OCI-LY1 (cell line): ENCODE results near the gene CILP2.

Source experiments
- H2AFZ ChIP-seq: fragments of 200-600 bp; sonication (generic), shearing (Covaris generic); 2 replicates; pipeline ENCODE4 v1.6.0; 2014; ENCODE audit warnings: antibody characterized with exemption, mild to moderate bottlenecking, low read length
- H3F3A ChIP-seq: fragments of 200-600 bp; sonication (generic), shearing (Covaris generic); 2 replicates; pipeline ENCODE4 v1.6.0; 2014; ENCODE audit warnings: mild to moderate bottlenecking, antibody characterized with exemption, low read length, moderate library complexity; ENCODE audit not compliant: insufficient read depth
- H3K27ac ChIP-seq: fragments of 200-600 bp; sonication (generic); 2 replicates; pipeline ENCODE4 v1.5.1; 2014; ENCODE audit warnings: low read length, mixed run types, mild to moderate bottlenecking, low read depth; ENCODE audit not compliant: poor library complexity, severe bottlenecking
- H3K27me3 ChIP-seq: fragments of 200-600 bp; sonication (generic); 2 replicates; pipeline ENCODE4 v1.6.0; 2014; ENCODE audit warnings: antibody characterized with exemption, mild to moderate bottlenecking, low read length, moderate library complexity; ENCODE audit not compliant: insufficient read depth
- H3K36me3 ChIP-seq: fragments of 200-600 bp; sonication (generic); 2 replicates; pipeline ENCODE4 v1.6.1; 2014; ENCODE audit warnings: mild to moderate bottlenecking, antibody characterized with exemption, low read length, moderate library complexity, mixed read lengths; ENCODE audit not compliant: insufficient read depth
- H3K4me1 ChIP-seq: fragments of 200-600 bp; sonication (generic); 2 replicates; pipeline ENCODE4 v1.5.1; 2014; ENCODE audit warnings: mild to moderate bottlenecking, low read length, moderate library complexity; ENCODE audit not compliant: insufficient read depth, severe bottlenecking
- H3K4me2 ChIP-seq: fragments of 200-600 bp; sonication (generic), shearing (Covaris generic); 2 replicates; pipeline ENCODE4 v1.6.1; 2014; ENCODE audit warnings: low read length
- H3K4me3 ChIP-seq: fragments of 200-600 bp; sonication (generic); 2 replicates; pipeline ENCODE4 v1.5.1; 2014; ENCODE audit warnings: low read length, low read depth, mild to moderate bottlenecking, mixed read lengths; ENCODE audit not compliant: poor library complexity, severe bottlenecking
- H3K79me2 ChIP-seq: fragments of 200-600 bp; shearing (Covaris generic); 2 replicates; pipeline ENCODE4 v1.6.1; 2016; ENCODE audit warnings: mixed run types, low read length, mixed read lengths; ENCODE audit not compliant: insufficient read depth
- H3K9ac ChIP-seq: fragments of 200-600 bp; sonication (generic), shearing (Covaris generic); 2 replicates; pipeline ENCODE4 v1.6.1; 2014; ENCODE audit warnings: mild to moderate bottlenecking, low read length, mixed read lengths
- H3K9me2 ChIP-seq: fragments of 200-600 bp; sonication (generic), shearing (Covaris generic); 2 replicates; pipeline ENCODE4 v1.6.1; 2014; ENCODE audit warnings: low read depth, mild to moderate bottlenecking, low read length, mixed read lengths
- H3K9me3 ChIP-seq: fragments of 200-600 bp; shearing (Covaris generic); 2 replicates; pipeline ENCODE4 v1.6.1; 2014; ENCODE audit warnings: low read length, mixed read lengths
- H4K20me1 ChIP-seq: fragments of 200-600 bp; sonication (generic), shearing (Covaris generic); 2 replicates; pipeline ENCODE4 v1.6.0; 2016; ENCODE audit warnings: mild to moderate bottlenecking, low read length; ENCODE audit not compliant: insufficient read depth
- EZH2 ChIP-seq: fragments of 200-600 bp; sonication (generic), shearing (Covaris generic); IDR thresholded peaks from 2 replicates; pipeline ENCODE4 v1.8.0; 2017; ENCODE audit warnings: borderline replicate concordance, mixed run types, mild to moderate bottlenecking, antibody characterized with exemption, low read length, moderate library complexity, mixed read lengths
- TF ChIP-seq, protein P1 (sequence below): fragments of 200-600 bp; sonication (generic), shearing (Covaris generic); IDR thresholded peaks from 2 replicates; pipeline ENCODE4 v1.5.1; 2017; ENCODE audit warnings: mild to moderate bottlenecking, antibody characterized with exemption, low read length, moderate library complexity, mixed read lengths

CILP2 gene

DNA sequence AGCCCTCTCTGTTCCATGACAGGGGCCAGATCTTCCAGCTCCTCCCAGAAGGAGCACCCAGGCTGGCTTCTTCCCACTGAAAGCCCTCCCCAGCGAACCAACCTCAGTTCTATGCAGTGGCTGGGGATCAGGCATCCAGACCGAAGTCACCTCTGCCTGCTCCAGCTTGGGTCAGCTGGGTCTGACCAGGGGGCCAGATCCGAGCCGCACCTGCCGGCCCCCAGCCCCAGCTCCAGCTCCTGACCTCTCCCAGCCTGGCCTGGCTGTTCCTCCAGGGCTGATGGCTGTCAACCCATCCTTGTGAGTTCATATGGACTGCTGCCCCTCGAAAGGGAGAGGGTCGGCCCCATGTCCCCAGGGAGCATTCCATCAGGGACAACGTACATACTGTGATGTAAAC lies 30.7 kb upstream of the CILP2 start:
- Histone ChIP-seq H3K9me2 (no peaks in the 10 kb centered on the region), H2AFZ (no peak overlapping the region), H3K36me3 (peaks cover 56% of the 10 kb centered on the region), H3K9me3 (no peaks in the 10 kb centered on the region), H3K4me3 (no peak overlapping the region), H3K79me2 (no peaks in the 10 kb centered on the region), H3K4me2 (no peak overlapping the region), H3K9ac (no peak overlapping the region), H3K27ac (no peak overlapping the region), H3F3A (no peaks in the 10 kb centered on the region), H3K27me3 (no peaks in the 10 kb centered on the region), H4K20me1 (no peaks in the 10 kb centered on the region), H3K4me1 (no peaks in the 10 kb centered on the region)
- no peak for TF ChIP-seq EZH2
- TF ChIP-seq, protein P1, sequence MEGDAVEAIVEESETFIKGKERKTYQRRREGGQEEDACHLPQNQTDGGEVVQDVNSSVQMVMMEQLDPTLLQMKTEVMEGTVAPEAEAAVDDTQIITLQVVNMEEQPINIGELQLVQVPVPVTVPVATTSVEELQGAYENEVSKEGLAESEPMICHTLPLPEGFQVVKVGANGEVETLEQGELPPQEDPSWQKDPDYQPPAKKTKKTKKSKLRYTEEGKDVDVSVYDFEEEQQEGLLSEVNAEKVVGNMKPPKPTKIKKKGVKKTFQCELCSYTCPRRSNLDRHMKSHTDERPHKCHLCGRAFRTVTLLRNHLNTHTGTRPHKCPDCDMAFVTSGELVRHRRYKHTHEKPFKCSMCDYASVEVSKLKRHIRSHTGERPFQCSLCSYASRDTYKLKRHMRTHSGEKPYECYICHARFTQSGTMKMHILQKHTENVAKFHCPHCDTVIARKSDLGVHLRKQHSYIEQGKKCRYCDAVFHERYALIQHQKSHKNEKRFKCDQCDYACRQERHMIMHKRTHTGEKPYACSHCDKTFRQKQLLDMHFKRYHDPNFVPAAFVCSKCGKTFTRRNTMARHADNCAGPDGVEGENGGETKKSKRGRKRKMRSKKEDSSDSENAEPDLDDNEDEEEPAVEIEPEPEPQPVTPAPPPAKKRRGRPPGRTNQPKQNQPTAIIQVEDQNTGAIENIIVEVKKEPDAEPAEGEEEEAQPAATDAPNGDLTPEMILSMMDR: no peak

DNA sequence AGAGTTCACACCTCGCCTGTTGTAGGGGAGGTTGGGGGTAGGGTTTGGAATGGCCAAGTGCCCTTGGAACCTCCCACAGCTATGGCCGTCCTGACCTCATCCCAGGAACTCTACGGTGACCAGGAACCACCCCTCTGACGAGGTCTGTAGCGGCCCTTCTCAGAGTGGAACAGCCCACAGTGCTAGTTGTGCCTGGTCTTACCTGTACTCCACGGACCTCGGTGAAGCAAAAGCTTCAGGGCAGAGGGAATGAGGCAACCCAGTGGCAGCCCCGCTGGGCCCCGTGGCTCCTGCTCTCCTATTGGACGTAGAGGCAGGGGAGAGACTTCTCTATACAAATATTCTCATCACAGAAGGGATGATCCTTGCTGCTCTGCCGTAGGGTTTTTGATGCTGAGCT lies 29.8 kb upstream of the CILP2 start:
- Histone ChIP-seq H3K36me3 (peaks cover 48% of the 10 kb centered on the region), H3K27me3 (no peaks in the 10 kb centered on the region)

DNA sequence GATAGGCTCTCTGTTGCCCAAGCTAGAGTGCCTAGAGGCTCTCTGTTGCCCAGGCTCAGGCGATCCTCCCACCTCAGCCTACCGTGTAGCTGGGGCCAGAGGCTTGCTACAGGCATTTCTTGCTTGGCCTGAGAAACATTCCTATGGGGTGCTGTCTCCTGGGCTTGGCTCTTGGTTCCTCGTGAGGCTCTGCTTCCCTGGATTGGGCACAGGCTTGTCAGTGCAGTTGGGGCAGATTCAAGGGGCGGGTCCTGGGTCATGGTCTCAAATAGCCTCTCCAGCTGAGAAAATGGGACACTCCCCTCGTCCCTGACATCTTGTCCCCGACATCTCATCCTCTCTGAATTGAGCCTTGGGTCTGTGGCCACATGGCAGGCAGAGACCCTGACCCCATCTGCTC lies 27.6 kb upstream of the CILP2 start:
- Histone ChIP-seq H3K9ac (no peak overlapping the region), H2AFZ (no peak overlapping the region), H3K4me1 (peaks cover 3% of the 10 kb centered on the region), H3K4me3 (no peak overlapping the region), H3K79me2 (no peaks in the 10 kb centered on the region), H3K27me3 (no peaks in the 10 kb centered on the region), H3K9me3 (no peaks in the 10 kb centered on the region), H3K9me2 (no peaks in the 10 kb centered on the region), H3F3A (no peaks in the 10 kb centered on the region), H3K27ac (no peak overlapping the region), H4K20me1 (no peaks in the 10 kb centered on the region), H3K4me2 (no peak overlapping the region), H3K36me3 (peaks cover 26% of the 10 kb centered on the region)
- TF ChIP-seq, protein P1: no peak
- TF ChIP-seq EZH2: no peak

More for the DNA sequence above, 29.8 kb upstream of the CILP2 start:
- Histone ChIP-seq H3K9ac (no peak overlapping the region), H3F3A (no peaks in the 10 kb centered on the region), H4K20me1 (no peaks in the 10 kb centered on the region), H3K79me2 (no peaks in the 10 kb centered on the region), H2AFZ (no peak overlapping the region), H3K4me1 (no peaks in the 10 kb centered on the region), H3K4me2 (no peak overlapping the region), H3K4me3 (no peak overlapping the region), H3K27ac (no peak overlapping the region), H3K9me2 (no peaks in the 10 kb centered on the region), H3K9me3 (no peaks in the 10 kb centered on the region)
- TF ChIP-seq EZH2: no peak
- TF ChIP-seq, protein P1: no peak
